ENCODE results near the gene MRI1.
A peak's percentile ranks its signal among the peaks of the same experiment; 100 is the strongest.

Gene MRI1

DNA sequence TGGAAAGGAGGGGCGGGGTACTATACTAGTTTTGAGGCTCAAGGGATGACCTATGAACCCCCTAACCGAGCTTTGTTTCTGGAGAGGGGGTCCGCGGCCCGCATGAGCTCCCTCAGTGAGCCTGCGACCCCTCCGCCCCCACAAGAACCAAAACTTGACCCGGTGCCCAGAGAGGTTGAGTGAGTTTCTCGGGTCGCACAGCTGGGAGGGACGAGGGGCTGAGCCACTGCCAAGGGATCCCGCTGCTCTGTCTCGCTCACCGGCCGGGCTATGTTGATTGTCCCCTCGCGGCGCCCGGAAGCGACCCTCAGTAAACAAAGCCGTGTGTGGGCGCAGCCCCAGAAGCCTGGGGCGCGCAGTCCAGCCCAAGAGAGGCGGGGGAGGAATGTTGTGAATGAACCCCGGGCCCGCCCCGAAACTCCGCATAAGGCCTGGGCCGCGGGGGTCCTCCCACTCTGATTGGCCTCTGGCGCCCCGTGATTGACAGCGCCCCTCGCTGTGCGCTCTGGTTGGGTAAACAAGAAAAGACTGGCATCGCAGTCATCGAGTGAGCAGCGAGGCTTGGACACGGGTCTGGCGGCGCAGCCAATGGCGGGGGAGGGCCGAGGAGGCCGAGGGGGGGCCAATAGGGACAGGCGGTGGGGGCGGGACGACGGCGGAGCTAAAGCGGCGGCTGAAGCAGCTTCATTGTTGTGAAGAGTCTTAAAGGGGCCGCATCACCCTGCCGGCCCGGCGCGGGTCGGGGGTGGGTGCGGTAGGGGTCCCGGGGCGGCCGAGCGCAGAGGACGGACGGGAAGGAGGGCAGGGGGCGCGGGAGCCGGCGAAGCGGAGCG is 30.7 kb downstream of the MRI1 start, which contains the start of gene ZSWIM4:
Gene ZSWIM4, plus strand, starts transcription at position 687 of the 833 bp plus-strand sequence. CDS start 206 bp downstream, outside the sequence.
- DNase-seq, result peak; percentile 100

GRCh38 chr19:13795595-13796300 is 31.4 kb downstream of the MRI1 start:
- DNase-seq, result no peak

DNA sequence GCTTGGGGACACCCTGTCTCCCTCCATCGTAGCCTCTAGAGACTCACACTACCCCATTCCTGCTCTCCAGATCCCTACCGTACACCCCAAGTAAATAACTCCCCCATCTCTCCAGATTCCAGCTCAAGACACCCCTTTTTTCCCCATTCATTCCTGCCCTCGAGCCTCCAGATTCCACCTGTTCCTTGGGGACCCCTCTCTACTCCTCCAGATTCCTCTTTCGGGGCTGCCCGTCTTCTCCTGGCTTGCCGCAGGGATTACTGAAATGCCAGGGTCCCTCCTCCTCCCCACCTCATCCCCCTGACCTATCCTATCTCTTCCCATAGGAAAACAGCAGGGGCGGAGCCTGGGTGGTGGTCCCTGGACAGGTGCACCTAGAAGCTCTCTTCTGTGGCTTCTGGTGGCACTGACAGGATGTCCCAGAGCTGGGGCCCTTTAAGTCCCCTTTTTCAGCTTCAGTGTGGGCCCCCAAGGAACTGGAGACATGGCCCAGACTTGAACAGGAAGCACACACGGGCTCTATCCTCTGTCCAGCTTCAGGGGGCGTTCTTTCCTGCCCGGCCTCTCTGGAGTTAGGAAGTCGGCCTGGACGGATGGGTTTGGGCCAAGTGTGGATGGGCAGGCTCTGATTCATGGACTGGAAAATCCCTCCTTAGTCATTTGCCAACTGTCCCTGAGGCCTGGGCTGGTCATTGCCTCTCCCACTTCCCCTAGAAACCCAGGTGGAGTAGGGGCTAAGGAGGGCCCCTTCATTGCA is 32.2 kb downstream of the MRI1 start:
- DNase-seq, result peak; percentile 87

DNA sequence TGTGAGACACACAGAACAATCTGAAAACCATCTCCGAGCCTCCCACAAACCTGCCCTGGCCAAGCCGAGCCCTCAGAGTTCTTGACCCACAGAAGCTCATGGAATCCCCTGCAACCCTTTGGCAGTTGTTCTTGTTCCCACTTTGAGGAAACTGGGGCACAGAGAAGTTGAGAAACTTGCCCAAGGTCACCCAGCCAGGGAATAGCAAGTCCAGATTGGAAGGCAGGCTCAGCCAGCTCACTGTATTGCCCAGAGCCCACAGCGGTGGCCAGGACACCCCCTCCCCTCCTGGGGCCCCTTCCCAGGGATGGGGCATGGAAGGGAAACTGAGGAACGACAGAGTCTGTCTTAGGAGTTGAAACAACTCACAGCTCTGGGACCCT is 32.7 kb downstream of the MRI1 start:
- no peak for DNase-seq

GRCh38 chr19:13797870-13798269 is 33.5 kb downstream of the MRI1 start:
- DNase-seq, result peak; percentile 44

DNA sequence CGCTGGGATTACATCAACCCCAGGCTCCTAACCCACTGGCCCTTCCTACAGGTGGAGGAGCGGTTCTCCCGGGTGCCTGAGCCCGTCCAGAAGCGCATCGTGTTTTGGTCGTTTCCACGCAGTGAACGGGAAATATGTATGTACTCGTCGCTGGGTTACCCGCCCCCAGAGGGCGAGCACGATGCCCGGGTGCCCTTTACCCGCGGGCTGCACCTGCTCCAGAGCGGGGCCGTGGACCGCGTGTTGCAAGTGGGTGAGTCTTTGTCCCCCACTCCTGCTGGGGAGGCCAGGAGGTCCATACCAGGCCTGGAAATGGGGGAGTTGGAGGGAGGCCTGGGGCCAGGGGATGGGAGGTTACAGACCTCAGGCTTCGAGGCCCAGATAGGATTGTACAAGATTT is 35.3 kb downstream of the MRI1 start:
- no peak for DNase-seq

DNA sequence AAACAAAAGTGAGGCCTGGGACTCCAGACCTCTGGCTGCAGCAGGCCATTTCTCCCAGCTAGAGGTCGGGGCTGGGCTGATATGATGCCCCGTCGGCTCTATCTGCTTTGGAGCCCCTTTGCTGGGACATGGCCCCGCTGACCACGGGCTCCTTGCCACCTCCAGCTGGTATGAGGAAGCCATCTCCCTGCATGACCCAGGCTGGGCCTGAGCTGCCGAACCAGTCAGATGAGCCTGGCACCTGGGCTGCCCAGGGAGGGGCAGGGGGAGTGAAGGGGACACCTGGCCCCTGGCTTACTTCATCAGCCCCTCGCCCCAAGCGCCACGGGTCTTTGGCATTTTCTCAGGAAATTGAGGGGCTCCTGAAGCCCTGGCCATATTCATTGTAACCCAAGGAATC is 38.7 kb downstream of the MRI1 start:
- DNase-seq, result no peak

DNA sequence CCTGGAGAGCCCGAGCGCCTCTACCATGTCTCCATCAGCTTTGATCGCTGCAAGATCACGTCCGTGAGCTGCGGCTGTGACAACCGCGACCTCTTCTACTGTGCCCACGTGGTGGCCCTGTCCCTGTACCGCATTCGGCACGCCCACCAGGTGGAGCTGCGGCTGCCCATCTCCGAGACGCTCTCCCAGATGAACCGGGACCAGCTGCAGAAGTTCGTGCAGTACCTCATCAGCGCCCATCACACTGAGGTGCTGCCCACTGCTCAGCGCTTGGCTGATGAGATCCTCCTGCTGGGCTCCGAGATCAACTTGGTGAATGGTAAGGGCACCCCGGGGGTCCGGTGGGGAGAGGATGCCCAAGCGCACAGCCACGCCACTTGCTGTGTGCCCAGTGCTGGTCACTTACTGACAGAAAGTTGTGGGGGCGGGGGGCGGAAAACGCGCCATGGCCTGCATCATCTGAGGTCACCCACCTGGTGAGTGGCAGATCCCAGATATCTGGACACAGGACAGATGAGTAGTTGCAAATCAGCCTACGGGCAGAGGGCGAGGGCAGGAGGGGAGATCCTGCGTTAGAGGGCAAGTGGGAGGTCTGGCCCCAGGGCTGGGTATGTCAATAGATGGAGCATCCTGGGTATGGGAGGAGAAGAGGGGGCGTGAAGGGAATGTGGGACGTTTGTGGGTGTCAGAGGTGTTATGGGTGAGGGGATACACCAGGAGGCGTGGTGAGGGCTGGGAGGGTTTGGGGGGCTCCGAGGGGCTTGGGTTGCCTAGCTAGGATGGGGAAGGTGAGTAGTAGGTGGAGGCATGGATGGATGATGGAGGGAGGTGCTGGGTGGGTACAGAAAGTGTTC is 40.7 kb downstream of the MRI1 start:
- DNase-seq, result no peak

- DNase-seq, result no peak
These were observed 42.4 kb downstream of the MRI1 start for GRCh38 chr19:13806728-13807127.

- DNase-seq, result no peak
These were observed 43.2 kb downstream of the MRI1 start for GRCh38 chr19:13807421-13808021.

DNA sequence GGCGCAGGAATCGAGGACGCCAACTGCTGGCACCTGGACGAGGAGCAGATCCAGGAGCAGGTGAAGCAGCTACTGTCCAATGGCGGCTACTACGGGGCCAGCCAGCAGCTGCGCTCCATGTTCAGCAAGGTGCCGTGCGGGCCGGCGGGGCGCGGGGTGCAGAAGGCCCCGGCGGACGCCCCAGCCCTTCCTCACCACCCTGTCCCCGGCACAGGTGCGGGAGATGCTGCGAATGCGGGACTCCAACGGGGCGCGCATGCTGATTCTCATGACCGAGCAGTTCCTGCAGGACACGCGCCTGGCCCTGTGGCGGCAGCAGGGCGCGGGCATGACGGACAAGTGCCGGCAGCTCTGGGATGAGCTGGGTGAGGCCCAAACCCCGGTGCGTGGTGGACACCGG is 44.5 kb downstream of the MRI1 start:
- no peak for DNase-seq

- no peak for DNase-seq
These were observed 48.2 kb downstream of the MRI1 start for GRCh38 chr19:13812544-13812943.

DNA sequence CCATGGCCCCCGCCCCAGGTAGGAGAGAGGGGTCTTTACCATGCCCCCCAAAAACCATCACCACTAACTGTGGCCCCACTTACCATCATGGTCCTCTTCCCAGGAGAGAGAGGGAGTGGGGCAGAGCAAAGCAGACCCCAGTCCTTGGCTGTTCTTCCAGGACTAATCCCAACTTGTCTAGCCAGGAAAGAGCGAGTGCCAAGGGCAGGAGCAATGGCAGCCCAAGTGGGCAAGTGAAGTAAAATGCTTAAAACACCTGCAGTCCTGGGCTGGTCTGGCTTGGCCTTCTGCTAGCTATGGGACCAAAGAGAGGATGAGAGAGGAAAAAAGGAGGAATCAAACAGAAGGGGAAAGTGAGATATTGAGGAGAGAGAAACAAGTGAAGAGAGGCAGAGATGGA is 48.8 kb downstream of the MRI1 start:
- DNase-seq, result no peak

GRCh38 chr19:13814550-13814949 is 50.2 kb downstream of the MRI1 start:
- DNase-seq, result no peak

- DNase-seq, result no peak
These were observed 52.8 kb downstream of the MRI1 start for GRCh38 chr19:13817018-13817614.

DNA sequence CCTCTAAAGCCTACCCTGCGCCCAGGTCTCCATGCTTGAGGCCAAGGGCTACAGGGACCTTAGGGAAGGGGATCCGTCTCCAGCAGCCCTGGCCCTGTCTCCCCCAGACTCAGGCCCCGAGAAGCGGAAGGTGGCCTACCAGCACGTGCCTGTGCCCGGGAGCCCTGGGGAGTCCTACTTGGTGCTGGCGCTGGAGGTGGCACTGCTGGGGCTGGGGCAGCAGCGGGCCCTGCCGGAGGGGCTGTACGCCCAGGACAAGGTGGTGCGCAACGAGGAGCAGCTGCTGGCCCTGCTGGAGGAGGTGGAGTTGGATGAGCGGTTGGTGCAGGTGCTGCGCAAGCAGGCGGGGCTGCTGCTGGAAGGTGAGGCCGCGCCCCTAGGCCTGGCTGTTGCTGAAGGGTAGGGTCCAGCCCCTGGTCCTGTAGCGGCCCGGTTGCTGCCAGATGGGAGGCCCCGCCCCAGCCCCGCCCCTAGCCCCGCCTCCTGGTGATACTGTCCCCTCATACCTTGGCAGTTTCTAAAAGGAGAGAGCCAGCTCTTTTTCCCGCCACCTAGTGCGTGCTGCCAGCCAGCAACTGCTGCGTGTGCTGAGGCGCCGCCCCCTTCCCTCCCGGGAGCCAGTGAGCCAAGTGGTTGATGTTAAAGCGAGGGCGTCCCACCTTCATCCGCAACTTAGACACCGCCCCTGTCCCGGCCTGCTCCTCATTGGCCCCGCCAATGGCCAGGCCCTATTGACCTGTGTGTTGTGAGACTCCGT is 53.5 kb downstream of the MRI1 start:
- DNase-seq, result no peak

- DNase-seq, result no peak
These were observed 54.9 kb downstream of the MRI1 start for GRCh38 chr19:13819238-13819637.

GRCh38 chr19:13821292-13821691 is 57.0 kb downstream of the MRI1 start:
- DNase-seq, result no peak

DNA sequence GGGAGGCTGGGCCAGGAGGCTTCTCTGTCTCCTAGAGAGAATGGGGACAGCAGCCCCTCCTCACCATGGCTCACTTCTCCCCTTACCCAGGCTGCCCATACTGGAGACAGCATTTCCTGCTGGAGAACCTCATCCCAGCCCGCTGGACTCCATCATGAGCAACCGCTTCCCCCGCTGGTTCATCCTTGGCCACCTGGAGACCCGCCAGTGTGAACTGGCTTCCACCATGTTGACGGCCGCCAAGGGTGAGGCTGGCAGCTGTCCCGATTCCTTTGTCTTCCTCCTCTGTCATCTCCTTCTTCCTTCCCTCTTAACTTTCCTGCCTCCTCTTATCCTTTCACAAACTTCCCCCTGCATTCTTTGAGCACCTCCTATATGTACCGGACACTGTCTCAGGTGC is 58.9 kb downstream of the MRI1 start:
- DNase-seq, result no peak

Data from fibroblast of skin of scalp (primary cell).